Activated CD8-positive, alpha-beta memory T cell treated with anti-CD3 and anti-CD28 coated beads, Interleukin-2, amount 10 ng/mL, durations not matched to agents 7 days and 5 days (primary cell): ENCODE data around the gene HPSE2. TPM values are rescaled to one million over a fixed set of nuclear protein-coding genes. Genes with fewer than 3 reads are reported as not detected.
"Not testable (repeated sequence)": the region's sequence is repeated elsewhere in the genome, so short reads cannot be mapped to it uniquely, and the experiment has no call there.

Experiments used
- ATAC-seq: fragments of 150-1000 bp; cut with Tn5 transposase; one replicate; pipeline ENCODE4 v1.10.0; 2021; ENCODE audit warnings: moderate library complexity
- CTCF ChIA-PET: fragments of 350-600 bp; sonication (Branson Sonifier 250); formaldehyde crosslinking; loops from one replicate; lab custom pipeline; 2021; ENCODE audit warnings: antibody characterized with exemption; lab: Charles Lee
- DNase-seq: peaks from one replicate; pipeline ENCODE4 v3.0.0-alpha.2; 2020
- H3K27ac Mint-ChIP-seq: one replicate; pipeline ENCODE4 v1.8.0; 2021; ENCODE audit warnings: mild to moderate bottlenecking, mixed read lengths
- H3K27me3 Mint-ChIP-seq: one replicate; pipeline ENCODE4 v1.8.0; 2021; ENCODE audit warnings: mixed read lengths
- H3K36me3 Mint-ChIP-seq: one replicate; pipeline ENCODE4 v1.8.0; 2021; ENCODE audit warnings: mild to moderate bottlenecking, mixed read lengths
- H3K4me1 Mint-ChIP-seq: one replicate; pipeline ENCODE4 v1.8.0; 2021; ENCODE audit warnings: mixed read lengths
- H3K4me3 Mint-ChIP-seq: one replicate; pipeline ENCODE4 v1.8.0; 2021; ENCODE audit warnings: mild to moderate bottlenecking, moderate library complexity, mixed read lengths
- H3K9me3 Mint-ChIP-seq: one replicate; pipeline ENCODE4 v1.8.0; 2022; ENCODE audit warnings: low read depth, mixed read lengths
- total RNA-seq, 2 experiments: library from RNA; stranded (reverse); gene quantifications; one replicate each; pipeline ENCODE4 v1.2.3, GENCODE V29; 2021

The HPSE2 gene
- total RNA-seq, 2 experiments from 2014 or later: not detected

GRCh38 chr10:99233000-99233688 lies 2.5 kb downstream of the HPSE2 start:
- CTCF ChIA-PET: interaction anchor here (0.9 to 1.6 kb wide), 2 partner anchors 14 to 20 kb away, joined by 3 to 10 read pairs; no protein-coding TSS in a partner anchor
- Mint-ChIP-seq H3K9me3 (peaks cover 3% of the 10 kb centered on the region), H3K27ac (no peak overlapping the region), H3K4me1 (peaks cover 19% of the 10 kb centered on the region), H3K27me3 (peaks cover 90% of the 10 kb centered on the region), H3K4me3 (no peak overlapping the region), H3K36me3 (peaks cover 2% of the 10 kb centered on the region)
- ATAC-seq (no peak), DNase-seq (no peak)

- no peak overlapping the region for H3K4me3 Mint-ChIP-seq
- ATAC-seq (no peak), DNase-seq (no peak)
- H3K27me3 Mint-ChIP-seq: peaks cover 91% of the 10 kb centered on the region
- peaks cover 2% of the 10 kb centered on the region for H3K36me3 Mint-ChIP-seq
- no peak overlapping the region for H3K27ac Mint-ChIP-seq
- CTCF ChIA-PET: no interaction called here
- peaks cover 19% of the 10 kb centered on the region for H3K4me1 Mint-ChIP-seq
- H3K9me3 Mint-ChIP-seq: peaks cover 3% of the 10 kb centered on the region
These were observed 3.2 kb downstream of the HPSE2 start for GRCh38 chr10:99232360-99232999.

GRCh38 chr10:99224766-99225165 lies 10.9 kb downstream of the HPSE2 start:
- H3K36me3 Mint-ChIP-seq: no peaks in the 10 kb centered on the region
- CTCF ChIA-PET: no interaction called here
- DNase-seq: no peak
- no peak for ATAC-seq
- H3K4me1 Mint-ChIP-seq: no peaks in the 10 kb centered on the region
- no peak overlapping the region for H3K4me3 Mint-ChIP-seq
- H3K27me3 Mint-ChIP-seq: peaks cover 44% of the 10 kb centered on the region
- H3K9me3 Mint-ChIP-seq: no peaks in the 10 kb centered on the region
- no peak overlapping the region for H3K27ac Mint-ChIP-seq

GRCh38 chr10:99207340-99207739 lies 28.3 kb downstream of the HPSE2 start:
- ATAC-seq (no peak), DNase-seq (no peak)
- Mint-ChIP-seq H3K36me3 (no peaks in the 10 kb centered on the region), H3K4me3 (no peak overlapping the region), H3K27me3 (no peaks in the 10 kb centered on the region), H3K4me1 (no peaks in the 10 kb centered on the region), H3K9me3 (no peaks in the 10 kb centered on the region), H3K27ac (no peak overlapping the region)
- CTCF ChIA-PET: no interaction called here

- H3K9me3 Mint-ChIP-seq: no peaks in the 10 kb centered on the region
- no peak for DNase-seq
- no peak for ATAC-seq
- no peaks in the 10 kb centered on the region for H3K36me3 Mint-ChIP-seq
- H3K4me3 Mint-ChIP-seq: no peak overlapping the region
- no peak overlapping the region for H3K27ac Mint-ChIP-seq
- H3K4me1 Mint-ChIP-seq: no peaks in the 10 kb centered on the region
- CTCF ChIA-PET: no interaction called here
- no peaks in the 10 kb centered on the region for H3K27me3 Mint-ChIP-seq
These were observed 32.3 kb downstream of the HPSE2 start for GRCh38 chr10:99203310-99203709.

GRCh38 chr10:99172950-99173349 lies 62.7 kb downstream of the HPSE2 start:
- no peaks in the 10 kb centered on the region for H3K4me1 Mint-ChIP-seq
- no peak overlapping the region for H3K27ac Mint-ChIP-seq
- H3K36me3 Mint-ChIP-seq: no peaks in the 10 kb centered on the region
- no peaks in the 10 kb centered on the region for H3K27me3 Mint-ChIP-seq
- H3K4me3 Mint-ChIP-seq: no peak overlapping the region
- H3K9me3 Mint-ChIP-seq: no peaks in the 10 kb centered on the region
- ATAC-seq (no peak), DNase-seq (no peak)
- CTCF ChIA-PET: no interaction called here

- DNase-seq (no peak), ATAC-seq (no peak)
- no peak overlapping the region for H3K27ac Mint-ChIP-seq
- H3K36me3 Mint-ChIP-seq: no peaks in the 10 kb centered on the region
- no peaks in the 10 kb centered on the region for H3K4me1 Mint-ChIP-seq
- no peaks in the 10 kb centered on the region for H3K27me3 Mint-ChIP-seq
- CTCF ChIA-PET: no interaction called here
- H3K9me3 Mint-ChIP-seq: no peaks in the 10 kb centered on the region
- no peak overlapping the region for H3K4me3 Mint-ChIP-seq
These were observed 63.4 kb downstream of the HPSE2 start for GRCh38 chr10:99172128-99172738.

GRCh38 chr10:99170116-99170675 lies 65.5 kb downstream of the HPSE2 start:
- Mint-ChIP-seq H3K9me3 (no peaks in the 10 kb centered on the region), H3K36me3 (no peaks in the 10 kb centered on the region), H3K27ac (no peak overlapping the region), H3K4me3 (no peak overlapping the region), H3K27me3 (no peaks in the 10 kb centered on the region), H3K4me1 (no peaks in the 10 kb centered on the region)
- ATAC-seq (no peak), DNase-seq (no peak)
- CTCF ChIA-PET: no interaction called here

- no peak overlapping the region for H3K4me3 Mint-ChIP-seq
- H3K36me3 Mint-ChIP-seq: no peaks in the 10 kb centered on the region
- no peaks in the 10 kb centered on the region for H3K27me3 Mint-ChIP-seq
- no peaks in the 10 kb centered on the region for H3K9me3 Mint-ChIP-seq
- no peak for DNase-seq
- H3K4me1 Mint-ChIP-seq: no peaks in the 10 kb centered on the region
- ATAC-seq: no peak
- CTCF ChIA-PET: no interaction called here
- H3K27ac Mint-ChIP-seq: no peak overlapping the region
These were observed 74.5 kb downstream of the HPSE2 start for GRCh38 chr10:99161165-99161564.

- CTCF ChIA-PET: no interaction called here
- no peaks in the 10 kb centered on the region for H3K4me1 Mint-ChIP-seq
- H3K36me3 Mint-ChIP-seq: no peaks in the 10 kb centered on the region
- H3K27ac Mint-ChIP-seq: no peak overlapping the region
- no peak for DNase-seq
- H3K9me3 Mint-ChIP-seq: no peaks in the 10 kb centered on the region
- H3K4me3 Mint-ChIP-seq: no peak overlapping the region
- no peak for ATAC-seq
- H3K27me3 Mint-ChIP-seq: no peaks in the 10 kb centered on the region
These were observed 92.0 kb downstream of the HPSE2 start for GRCh38 chr10:99143651-99144050.

GRCh38 chr10:99143011-99143410 lies 92.6 kb downstream of the HPSE2 start:
- no peak for ATAC-seq
- Mint-ChIP-seq H3K36me3 (no peaks in the 10 kb centered on the region), H3K27me3 (no peaks in the 10 kb centered on the region), H3K4me3 (no peak overlapping the region), H3K27ac (no peak overlapping the region), H3K4me1 (no peaks in the 10 kb centered on the region), H3K9me3 (no peaks in the 10 kb centered on the region)
- CTCF ChIA-PET: no interaction called here
- no peak for DNase-seq

GRCh38 chr10:99132897-99133296 lies 102.8 kb downstream of the HPSE2 start:
- H3K4me3 Mint-ChIP-seq, H3K27ac Mint-ChIP-seq, H3K27me3 Mint-ChIP-seq, ATAC-seq, H3K9me3 Mint-ChIP-seq, H3K4me1 Mint-ChIP-seq, CTCF ChIA-PET, H3K36me3 Mint-ChIP-seq, DNase-seq: not testable (repeated sequence)

GRCh38 chr10:99125879-99126278 lies 109.8 kb downstream of the HPSE2 start:
- Mint-ChIP-seq H3K27ac (no peak overlapping the region), H3K27me3 (no peaks in the 10 kb centered on the region), H3K4me1 (no peaks in the 10 kb centered on the region), H3K4me3 (no peak overlapping the region), H3K9me3 (peaks cover 2% of the 10 kb centered on the region), H3K36me3 (no peaks in the 10 kb centered on the region)
- CTCF ChIA-PET: no interaction called here
- ATAC-seq (no peak), DNase-seq (no peak)

- H3K36me3 Mint-ChIP-seq: no peaks in the 10 kb centered on the region
- H3K27me3 Mint-ChIP-seq: no peaks in the 10 kb centered on the region
- H3K4me3 Mint-ChIP-seq: no peak overlapping the region
- H3K9me3 Mint-ChIP-seq: no peaks in the 10 kb centered on the region
- CTCF ChIA-PET: no interaction called here
- ATAC-seq (no peak), DNase-seq (no peak)
- H3K27ac Mint-ChIP-seq: no peak overlapping the region
- no peaks in the 10 kb centered on the region for H3K4me1 Mint-ChIP-seq
These were observed 111.3 kb downstream of the HPSE2 start for GRCh38 chr10:99124376-99124775.
